Karpas-422 (cell line): ENCODE results near the gene TPCN1. TPM values are rescaled to one million over a fixed set of nuclear protein-coding genes. Genes with fewer than 3 reads are reported as not detected.

ENCODE experiments used
- DNase-seq: peaks from one replicate; pipeline ENCODE4 v3.0.0-alpha.2; 2015
- H2AFZ ChIP-seq: fragments of 200-600 bp; sonication (generic); 2 replicates; pipeline ENCODE4 v1.6.1; 2014; ENCODE audit warnings: antibody characterized with exemption, low read length, mixed read lengths
- H3K27ac ChIP-seq: fragments of 200-600 bp; sonication (generic); 2 replicates; pipeline ENCODE4 v1.5.1; 2014; ENCODE audit warnings: mild to moderate bottlenecking, low read length, moderate library complexity
- H3K27me3 ChIP-seq: fragments of 200-600 bp; sonication (generic); 2 replicates; pipeline ENCODE4 v1.6.1; 2014; ENCODE audit warnings: low read length, mixed read lengths
- H3K36me3 ChIP-seq: fragments of 200-600 bp; sonication (generic); 2 replicates; pipeline ENCODE4 v1.6.1; 2014; ENCODE audit warnings: low read length, mixed read lengths; ENCODE audit not compliant: insufficient read depth
- H3K4me1 ChIP-seq: fragments of 200-600 bp; sonication (generic); 2 replicates; pipeline ENCODE4 v1.6.1; 2014; ENCODE audit warnings: mild to moderate bottlenecking, low read length, mixed read lengths
- H3K4me2 ChIP-seq: fragments of 200-600 bp; sonication (generic); 2 replicates; pipeline ENCODE4 v1.6.1; 2014; ENCODE audit warnings: low read length, low read depth, mild to moderate bottlenecking; ENCODE audit not compliant: poor library complexity, severe bottlenecking
- H3K4me3 ChIP-seq: fragments of 200-600 bp; sonication (generic); 2 replicates; pipeline ENCODE4 v1.5.1; 2014; ENCODE audit warnings: mild to moderate bottlenecking, antibody characterized with exemption, low read length, mixed read lengths
- H3K79me2 ChIP-seq: fragments of 200-600 bp; sonication (generic); 2 replicates; pipeline ENCODE4 v1.6.1; 2014; ENCODE audit warnings: mild to moderate bottlenecking, low read length, mixed read lengths
- H3K9ac ChIP-seq: fragments of 200-600 bp; sonication (generic); 2 replicates; pipeline ENCODE4 v1.6.0; 2014; ENCODE audit warnings: low read length
- H3K9me2 ChIP-seq: fragments of 200-600 bp; sonication (generic), shearing (Covaris generic); replicated peaks from 2 replicates; pipeline ENCODE4 v1.6.0; 2014; ENCODE audit warnings: mild to moderate bottlenecking, low read length, moderate library complexity; ENCODE audit not compliant: insufficient read depth
- H3K9me3 ChIP-seq: fragments of 300-700, 200-600 bp; sonication (generic); 2 replicates; pipeline ENCODE4 v1.6.1; 2014; ENCODE audit warnings: low read length, mixed read lengths
- H4K20me1 ChIP-seq: fragments of 200-600 bp; sonication (generic); 2 replicates; pipeline ENCODE4 v1.6.1; 2014; ENCODE audit warnings: mild to moderate bottlenecking, antibody characterized with exemption, low read length, low read depth; ENCODE audit not compliant: insufficient read depth
- total RNA-seq: library from RNA; depleted of rRNA; stranded (reverse); fragments of >200 nt; shearing (Covaris generic); gene quantifications from 2 replicates; pipeline ENCODE4 v1.2.3, GENCODE V29; 2014; ENCODE audit warnings: low replicate concordance

Gene TPCN1
- total RNA-seq, 1 experiment from 2014 or later = 43.9 TPM

DNA sequence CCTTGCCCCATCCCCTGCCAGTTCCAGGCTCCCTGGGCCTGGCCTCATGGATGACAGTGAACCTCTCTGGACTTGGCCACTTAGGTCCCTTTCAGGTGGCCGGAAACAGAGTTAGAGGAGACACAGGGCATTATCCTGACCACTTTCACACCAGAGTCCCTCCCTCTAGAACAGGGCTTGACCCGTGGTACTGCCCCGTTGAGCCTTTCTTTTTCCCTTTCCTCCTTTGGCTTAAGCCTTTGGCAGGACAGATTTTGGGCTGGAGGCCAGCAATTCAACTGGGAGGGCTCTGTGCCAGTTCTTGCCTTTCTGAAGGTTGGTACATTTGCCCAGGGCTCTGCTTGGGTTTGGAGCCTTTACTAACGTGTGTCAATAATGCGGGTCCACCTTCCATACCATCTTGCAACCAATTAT, 22.8 kb downstream of the TPCN1 start:
- H3K27me3 ChIP-seq = no peaks in the 10 kb centered on the region
- no peaks in the 10 kb centered on the region for H3K9me2 ChIP-seq
- peaks cover 4% of the 10 kb centered on the region; the same call in 1 of the 2 replicates for H3K36me3 ChIP-seq
- H3K9me3 ChIP-seq = no peaks in the 10 kb centered on the region
- no peak for DNase-seq
- peaks cover 25% of the 10 kb centered on the region; the same call in 1 of the 2 replicates for H3K79me2 ChIP-seq
- H3K27ac ChIP-seq = no peak overlapping the region
- no peak overlapping the region for H3K4me2 ChIP-seq
- H3K4me3 ChIP-seq = no peak overlapping the region
- H3K4me1 ChIP-seq = peaks cover 9% of the 10 kb centered on the region
- H2AFZ ChIP-seq = no peak overlapping the region
- no peak overlapping the region for H3K9ac ChIP-seq
- no peaks in the 10 kb centered on the region for H4K20me1 ChIP-seq

DNA sequence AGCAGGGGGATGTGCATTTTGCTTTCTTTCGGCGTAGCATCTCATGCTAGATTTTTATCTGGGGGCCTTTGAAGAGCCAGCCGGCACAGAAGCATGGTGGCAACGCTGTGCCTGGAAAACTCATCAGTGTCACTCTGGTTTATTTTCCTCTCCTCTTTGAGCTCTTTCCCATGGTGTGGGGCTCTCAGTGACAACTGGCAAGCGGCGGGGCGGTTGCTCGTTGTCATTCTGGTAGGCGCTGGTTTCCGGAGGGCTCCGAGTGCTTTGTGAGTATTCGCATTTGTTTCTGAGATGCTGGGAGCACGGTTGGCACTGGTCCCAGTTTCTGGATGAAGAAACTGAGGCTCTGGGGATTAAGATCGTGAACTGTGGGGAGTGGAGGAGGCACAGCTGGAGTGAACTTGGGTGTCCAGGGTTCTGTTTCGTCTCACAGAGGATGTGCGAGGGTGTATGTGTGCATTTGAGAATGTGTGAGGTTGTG, 23.3 kb downstream of the TPCN1 start:
- H3K27me3 ChIP-seq = no peaks in the 10 kb centered on the region
- no peaks in the 10 kb centered on the region for H3K9me2 ChIP-seq
- H4K20me1 ChIP-seq = no peaks in the 10 kb centered on the region
- DNase-seq = no peak
- no peaks in the 10 kb centered on the region for H3K9me3 ChIP-seq
- H3K27ac ChIP-seq = no peak overlapping the region
- H3K36me3 ChIP-seq = peaks cover 4% of the 10 kb centered on the region; the same call in 1 of the 2 replicates
- peaks cover 9% of the 10 kb centered on the region for H3K4me1 ChIP-seq
- H3K4me2 ChIP-seq = no peak overlapping the region
- no peak overlapping the region for H3K4me3 ChIP-seq
- no peak overlapping the region for H2AFZ ChIP-seq
- H3K9ac ChIP-seq = no peak overlapping the region
- peaks cover 25% of the 10 kb centered on the region; the same call in 1 of the 2 replicates for H3K79me2 ChIP-seq

DNA sequence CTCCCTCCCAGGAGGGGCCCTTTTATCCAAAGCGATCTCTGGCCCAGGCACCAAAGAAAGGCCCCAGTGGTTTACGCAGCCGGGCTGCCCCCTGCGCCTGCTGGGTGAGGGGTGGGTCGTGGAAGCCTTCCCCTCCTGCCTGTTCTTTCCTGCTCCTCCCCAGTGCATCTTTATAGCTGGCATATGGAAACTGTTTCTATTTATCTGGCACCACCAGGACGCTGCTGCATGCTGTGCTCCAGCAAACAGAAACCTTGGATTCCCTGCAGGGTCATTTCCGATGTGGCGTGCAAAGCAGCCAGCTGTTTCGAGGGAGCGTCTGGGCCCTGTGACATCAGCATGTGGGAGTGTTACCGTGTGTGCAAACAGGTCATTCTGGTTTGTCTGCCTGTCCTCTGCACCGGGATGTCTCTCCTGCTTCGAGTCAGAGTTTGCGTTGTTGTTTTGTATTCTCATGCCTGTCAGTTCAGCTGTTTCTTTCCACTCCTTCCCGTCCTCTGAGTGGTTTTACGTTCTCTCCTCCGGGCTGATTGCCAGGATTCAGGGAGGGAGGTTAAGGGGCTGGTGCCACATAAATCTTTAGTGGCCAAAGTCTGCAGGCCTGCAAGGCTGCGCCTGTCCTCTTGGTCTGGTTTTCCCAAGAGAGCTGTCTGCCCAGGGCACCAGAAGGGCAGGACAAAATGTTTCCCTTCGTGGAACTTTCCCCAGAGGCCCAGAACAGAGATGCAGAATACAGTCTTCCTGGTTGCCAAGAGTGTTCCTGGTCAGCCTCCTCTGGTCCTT, 24.6 kb downstream of the TPCN1 start:
- no peaks in the 10 kb centered on the region for H3K27me3 ChIP-seq
- no peak overlapping the region for H3K4me3 ChIP-seq
- no peak overlapping the region for H2AFZ ChIP-seq
- H3K9me2 ChIP-seq = no peaks in the 10 kb centered on the region
- H3K36me3 ChIP-seq = peaks cover 4% of the 10 kb centered on the region; the same call in 1 of the 2 replicates
- no peak overlapping the region for H3K4me2 ChIP-seq
- no peaks in the 10 kb centered on the region for H4K20me1 ChIP-seq
- DNase-seq = no peak
- no peak overlapping the region for H3K27ac ChIP-seq
- H3K4me1 ChIP-seq = no peaks in the 10 kb centered on the region
- H3K9me3 ChIP-seq = no peaks in the 10 kb centered on the region
- H3K9ac ChIP-seq = no peak overlapping the region
- H3K79me2 ChIP-seq = peaks cover 20% of the 10 kb centered on the region; the same call in 1 of the 2 replicates

DNA sequence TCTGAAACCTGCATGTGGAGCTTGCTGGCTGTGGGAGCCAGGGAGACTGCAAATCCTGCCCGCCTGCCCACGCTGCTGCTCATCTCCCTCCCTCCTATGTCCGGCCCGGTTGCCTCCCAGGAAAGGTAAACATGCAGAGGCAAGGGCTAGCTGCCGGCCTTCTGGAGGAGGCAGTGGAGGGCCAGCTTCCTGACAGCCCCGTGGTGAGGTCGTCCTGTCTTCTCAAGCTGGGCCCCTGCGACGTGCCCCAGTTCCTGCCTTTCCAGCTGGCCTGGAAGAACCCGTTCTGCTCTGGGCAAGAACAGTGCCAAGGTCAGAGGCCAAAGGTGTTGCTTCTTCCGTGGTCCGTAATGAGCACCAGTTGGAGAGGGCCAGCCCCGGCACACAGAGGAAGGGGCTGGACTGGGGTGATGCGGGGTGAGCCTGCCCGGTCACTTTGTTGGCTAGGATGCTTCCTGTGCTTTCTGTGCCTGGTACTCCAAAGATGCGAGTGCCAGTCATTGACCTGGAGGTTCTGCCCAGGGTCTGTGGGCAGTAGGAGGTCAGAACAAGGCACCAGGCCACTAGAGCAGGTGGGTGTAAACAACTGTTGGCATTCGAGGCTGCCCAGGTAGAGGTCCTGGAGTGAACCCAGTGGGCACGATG, 25.3 kb downstream of the TPCN1 start:
- no peak for DNase-seq
- no peak overlapping the region for H3K4me2 ChIP-seq
- no peaks in the 10 kb centered on the region for H3K9me2 ChIP-seq
- H3K27ac ChIP-seq = no peak overlapping the region
- no peaks in the 10 kb centered on the region for H3K27me3 ChIP-seq
- H3K9ac ChIP-seq = no peak overlapping the region
- H3K36me3 ChIP-seq = peaks cover 4% of the 10 kb centered on the region
- H2AFZ ChIP-seq = no peak overlapping the region
- H3K9me3 ChIP-seq = no peaks in the 10 kb centered on the region
- peaks cover 20% of the 10 kb centered on the region; the same call in 1 of the 2 replicates for H3K79me2 ChIP-seq
- no peaks in the 10 kb centered on the region for H3K4me1 ChIP-seq
- no peaks in the 10 kb centered on the region for H4K20me1 ChIP-seq
- no peak overlapping the region for H3K4me3 ChIP-seq

DNA sequence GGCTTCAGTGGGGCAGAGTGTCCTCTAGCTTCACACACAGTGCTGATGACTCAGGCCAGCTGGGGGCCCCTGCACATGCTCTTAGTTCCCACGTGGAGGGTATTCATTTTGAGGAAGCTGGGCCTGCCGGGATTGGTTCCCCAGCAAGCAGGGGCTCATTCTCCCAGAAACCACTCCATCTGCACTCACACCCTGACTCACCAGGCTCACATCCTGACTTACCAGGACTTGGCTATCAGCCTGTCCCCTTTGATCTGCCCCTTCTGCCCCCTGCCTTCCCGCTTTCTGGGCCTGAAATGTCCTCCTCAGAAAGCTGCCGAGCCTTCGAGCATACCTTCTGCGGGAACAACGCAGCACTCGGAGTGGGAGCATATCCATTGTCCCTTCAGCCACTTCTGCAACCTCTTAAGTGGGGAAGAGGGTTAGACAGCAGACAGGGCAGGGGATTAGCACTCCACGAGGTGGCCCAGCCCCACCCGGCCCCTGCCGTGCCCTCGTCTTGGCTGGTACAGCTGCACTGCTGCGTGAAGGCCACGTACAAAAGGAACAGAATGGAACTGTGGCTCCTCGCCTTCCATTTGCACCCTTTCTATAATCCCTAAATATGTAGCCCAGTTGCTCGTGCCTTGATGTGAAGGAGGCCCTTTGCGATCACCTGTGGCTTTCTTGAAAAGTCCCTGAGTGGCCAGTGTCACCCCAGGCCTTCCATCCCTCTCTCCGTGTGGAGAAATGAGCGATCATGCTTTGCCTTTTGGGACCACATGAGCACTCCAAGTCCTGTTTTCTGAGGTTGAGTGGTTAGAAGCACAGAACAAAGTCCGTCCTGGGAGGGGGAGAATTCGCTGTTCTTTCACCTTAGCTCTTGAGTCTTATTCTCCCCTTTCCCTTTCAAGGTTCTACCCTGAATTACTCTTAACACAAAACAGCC, 26.1 kb downstream of the TPCN1 start:
- H4K20me1 ChIP-seq = no peaks in the 10 kb centered on the region
- peaks cover 4% of the 10 kb centered on the region for H3K36me3 ChIP-seq
- DNase-seq = no peak
- H3K79me2 ChIP-seq = peaks cover 14% of the 10 kb centered on the region; the same call in 1 of the 2 replicates
- H3K27ac ChIP-seq = no peak overlapping the region
- no peaks in the 10 kb centered on the region for H3K27me3 ChIP-seq
- H3K4me3 ChIP-seq = no peak overlapping the region
- no peaks in the 10 kb centered on the region for H3K4me1 ChIP-seq
- no peaks in the 10 kb centered on the region for H3K9me3 ChIP-seq
- H2AFZ ChIP-seq = no peak overlapping the region
- H3K4me2 ChIP-seq = no peak overlapping the region
- no peaks in the 10 kb centered on the region for H3K9me2 ChIP-seq
- no peak overlapping the region for H3K9ac ChIP-seq

DNA sequence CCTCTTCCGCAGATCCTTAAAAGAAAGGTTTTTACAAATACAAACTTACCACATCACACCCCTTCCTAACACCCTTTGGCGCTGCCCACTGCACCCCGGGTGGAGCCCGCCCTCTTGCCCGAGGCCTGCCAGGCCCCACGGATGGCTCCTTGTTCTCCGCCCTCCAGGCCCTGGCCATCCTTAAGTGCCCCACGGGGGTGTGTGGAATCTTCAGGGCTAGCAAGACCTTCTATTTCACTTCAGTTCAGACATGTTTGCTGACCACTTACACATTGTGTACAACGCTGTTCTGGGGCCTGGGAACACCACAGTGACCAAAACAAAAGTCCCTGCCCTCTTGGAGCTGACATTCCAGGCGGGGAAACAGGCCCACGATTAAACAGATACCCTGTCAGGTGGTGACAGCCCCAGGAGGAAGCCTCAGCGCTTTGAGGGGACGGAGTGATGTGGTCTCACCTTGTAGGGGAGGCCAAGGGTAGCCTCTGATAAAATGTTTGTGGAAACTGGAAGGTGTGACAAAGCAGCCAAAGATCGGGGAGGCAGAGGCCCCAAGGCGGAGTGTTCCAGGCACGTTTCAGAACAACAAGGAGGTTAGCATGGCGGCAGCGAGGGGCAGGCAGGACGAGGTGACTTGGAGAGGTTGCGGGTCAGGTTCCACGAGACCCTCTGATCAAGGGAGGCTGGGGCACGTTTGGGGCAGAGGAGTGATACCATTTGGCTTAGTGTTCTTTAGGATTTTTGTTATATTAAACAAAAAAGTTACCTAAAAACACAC, 27.0 kb downstream of the TPCN1 start:
- H3K4me2 ChIP-seq = no peak overlapping the region
- H3K79me2 ChIP-seq = peaks cover 9% of the 10 kb centered on the region; the same call in 1 of the 2 replicates
- H3K9me3 ChIP-seq = no peaks in the 10 kb centered on the region
- H3K36me3 ChIP-seq = peaks cover 1% of the 10 kb centered on the region
- H3K9ac ChIP-seq = no peak overlapping the region
- no peak overlapping the region for H3K27ac ChIP-seq
- no peak overlapping the region for H2AFZ ChIP-seq
- no peaks in the 10 kb centered on the region for H3K27me3 ChIP-seq
- H4K20me1 ChIP-seq = no peaks in the 10 kb centered on the region
- DNase-seq = no peak
- no peaks in the 10 kb centered on the region for H3K9me2 ChIP-seq
- H3K4me1 ChIP-seq = no peaks in the 10 kb centered on the region
- no peak overlapping the region for H3K4me3 ChIP-seq

DNA sequence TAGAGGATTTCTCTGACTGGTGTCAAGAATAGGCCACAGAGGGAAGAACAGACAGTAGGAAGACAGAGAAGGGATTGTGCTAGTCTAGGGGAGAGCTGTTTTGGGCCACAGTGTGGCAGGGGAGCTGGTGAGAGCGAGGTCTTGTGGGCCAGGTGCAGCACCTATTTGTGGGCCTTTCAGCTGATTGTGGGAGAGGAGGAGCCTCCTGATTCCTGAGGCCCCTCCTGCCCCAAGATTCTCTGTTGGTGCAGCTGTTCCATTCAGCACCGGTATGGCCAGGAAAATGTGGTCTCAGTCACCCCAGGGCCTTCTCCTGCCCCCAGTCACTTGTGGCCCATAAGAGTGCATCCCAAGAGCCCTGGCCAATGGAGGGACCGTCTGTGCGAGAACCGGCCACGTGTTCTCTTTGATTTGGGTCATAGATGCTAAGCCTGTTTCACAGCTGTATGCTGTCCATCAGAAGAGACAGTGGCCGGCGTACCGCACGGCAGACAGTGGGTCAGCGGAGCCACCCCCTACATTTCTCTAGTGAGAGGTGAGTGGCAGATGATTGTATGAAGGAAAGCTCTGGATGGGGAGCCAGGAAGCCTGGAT, 27.7 kb downstream of the TPCN1 start:
- Histone ChIP-seq H2AFZ (no peak overlapping the region), H3K79me2 (peaks cover 6% of the 10 kb centered on the region; the same call in 1 of the 2 replicates), H4K20me1 (no peaks in the 10 kb centered on the region), H3K27me3 (no peaks in the 10 kb centered on the region), H3K27ac (no peak overlapping the region), H3K4me3 (no peak overlapping the region), H3K9me2 (no peaks in the 10 kb centered on the region), H3K9ac (no peak overlapping the region), H3K4me2 (no peak overlapping the region), H3K9me3 (no peaks in the 10 kb centered on the region), H3K4me1 (no peaks in the 10 kb centered on the region), H3K36me3 (peaks cover 8% of the 10 kb centered on the region)
- DNase-seq = no peak
